Activated T-helper 17 cell treated with anti-CD3 and anti-CD28 coated beads, Interleukin-2, amount 50 U/mL, for 72 hours (primary cell): ENCODE data around the gene CREB3L4. TPM values are rescaled to one million over a fixed set of nuclear protein-coding genes. Genes with fewer than 3 reads are reported as not detected.

Experiments used
- ATAC-seq: fragments of 150-1000 bp; cut with Tn5 transposase; replicated peaks from 2 replicates; pipeline ENCODE4 v1.10.0; 2021; ENCODE audit warnings: mild to moderate bottlenecking, moderate library complexity
- H3K27ac Mint-ChIP-seq: one replicate; pipeline ENCODE4 v1.8.0; 2022; ENCODE audit warnings: mixed read lengths
- H3K27me3 Mint-ChIP-seq: one replicate; pipeline ENCODE4 v1.8.0; 2022; ENCODE audit warnings: mixed read lengths
- H3K36me3 Mint-ChIP-seq: one replicate; pipeline ENCODE4 v1.8.0; 2022; ENCODE audit warnings: low read depth, mild to moderate bottlenecking, mixed read lengths
- H3K4me1 Mint-ChIP-seq: one replicate; pipeline ENCODE4 v1.8.0; 2022; ENCODE audit warnings: mixed read lengths
- H3K4me3 Mint-ChIP-seq: one replicate; pipeline ENCODE4 v1.8.0; 2022; ENCODE audit warnings: mild to moderate bottlenecking, mixed read lengths
- H3K9me3 Mint-ChIP-seq: one replicate; pipeline ENCODE4 v1.8.0; 2022; ENCODE audit warnings: mixed read lengths
- total RNA-seq, 2 donors: library from RNA; stranded (reverse); gene quantifications; one replicate each; pipeline ENCODE4 v1.2.3, GENCODE V29; 2022

The CREB3L4 gene
- total RNA-seq, 2 donors from 2014 or later = 7.4 to 9.3 TPM

DNA sequence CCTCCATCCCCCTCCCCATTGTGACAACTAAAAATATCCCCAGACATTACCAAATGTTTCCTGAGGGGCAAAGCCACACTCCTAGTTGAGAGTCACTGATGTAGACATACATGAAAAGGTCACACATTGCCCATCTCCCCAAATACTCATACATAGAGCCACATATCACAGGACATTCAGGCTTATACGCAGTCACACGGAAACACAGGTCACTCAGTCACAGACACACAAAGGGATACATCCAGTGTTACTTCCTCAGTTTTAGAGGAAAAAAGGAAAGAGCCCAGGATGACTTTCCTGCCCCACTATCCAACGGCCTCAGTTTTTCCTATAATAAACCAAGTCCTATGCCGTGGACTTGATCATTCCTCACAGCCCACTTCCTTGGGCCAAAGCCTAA lies 6.3 kb upstream of the CREB3L4 start:
- Mint-ChIP-seq H3K4me3 (peak overlapping the region; percentile 99), H3K36me3 (peaks cover 73% of the 10 kb centered on the region), H3K9me3 (no peaks in the 10 kb centered on the region), H3K27me3 (no peaks in the 10 kb centered on the region), H3K4me1 (peaks cover 29% of the 10 kb centered on the region), H3K27ac (peak overlapping the region; percentile 86)
- ATAC-seq = no peak

DNA sequence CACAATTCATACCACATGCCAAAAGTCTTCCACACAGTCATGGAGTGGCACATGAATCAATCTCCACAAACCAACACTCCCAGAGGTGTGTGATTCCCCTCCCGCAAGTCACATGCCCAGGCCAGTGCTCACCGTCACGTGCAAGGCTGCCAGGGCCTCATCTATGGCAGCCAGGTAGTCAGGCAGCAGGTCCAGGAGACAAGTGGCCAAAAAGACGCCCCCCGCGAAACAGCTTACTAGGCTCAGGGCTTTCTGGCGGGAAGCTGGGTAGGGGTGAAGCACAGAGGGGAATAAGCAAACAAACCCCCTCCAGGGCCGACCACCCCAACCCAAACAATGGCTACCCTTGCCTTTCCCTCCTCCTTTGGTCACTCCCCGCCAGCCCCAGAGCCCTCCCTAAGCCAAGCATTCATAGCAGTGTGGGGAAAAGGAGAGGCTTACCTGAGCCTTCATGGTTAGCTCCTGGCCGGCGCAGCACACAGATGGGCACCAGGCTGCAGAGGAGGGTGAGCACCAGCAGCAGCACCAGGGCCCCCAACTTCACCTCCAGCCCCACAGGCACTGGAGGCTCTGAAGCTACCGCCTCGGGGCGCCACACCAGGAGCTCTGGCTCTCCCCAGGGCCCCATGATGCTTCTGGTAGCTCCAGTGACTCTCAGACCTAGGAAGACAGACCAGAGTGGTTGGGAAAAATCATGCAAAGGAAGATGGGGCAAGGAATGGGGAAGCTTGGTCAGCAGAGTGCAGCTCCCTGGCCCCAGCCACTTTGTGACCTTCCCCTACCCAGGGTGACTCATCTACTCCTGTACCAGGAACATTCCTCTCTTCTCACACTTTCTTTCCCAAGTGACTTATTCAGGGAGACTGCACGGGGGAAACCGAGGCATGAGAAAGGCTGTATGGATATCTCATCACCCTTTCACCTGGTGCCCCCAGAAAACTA lies 5.3 kb upstream of the CREB3L4 start:
- H3K4me1 Mint-ChIP-seq = peaks cover 29% of the 10 kb centered on the region
- H3K36me3 Mint-ChIP-seq = peaks cover 71% of the 10 kb centered on the region

DNA sequence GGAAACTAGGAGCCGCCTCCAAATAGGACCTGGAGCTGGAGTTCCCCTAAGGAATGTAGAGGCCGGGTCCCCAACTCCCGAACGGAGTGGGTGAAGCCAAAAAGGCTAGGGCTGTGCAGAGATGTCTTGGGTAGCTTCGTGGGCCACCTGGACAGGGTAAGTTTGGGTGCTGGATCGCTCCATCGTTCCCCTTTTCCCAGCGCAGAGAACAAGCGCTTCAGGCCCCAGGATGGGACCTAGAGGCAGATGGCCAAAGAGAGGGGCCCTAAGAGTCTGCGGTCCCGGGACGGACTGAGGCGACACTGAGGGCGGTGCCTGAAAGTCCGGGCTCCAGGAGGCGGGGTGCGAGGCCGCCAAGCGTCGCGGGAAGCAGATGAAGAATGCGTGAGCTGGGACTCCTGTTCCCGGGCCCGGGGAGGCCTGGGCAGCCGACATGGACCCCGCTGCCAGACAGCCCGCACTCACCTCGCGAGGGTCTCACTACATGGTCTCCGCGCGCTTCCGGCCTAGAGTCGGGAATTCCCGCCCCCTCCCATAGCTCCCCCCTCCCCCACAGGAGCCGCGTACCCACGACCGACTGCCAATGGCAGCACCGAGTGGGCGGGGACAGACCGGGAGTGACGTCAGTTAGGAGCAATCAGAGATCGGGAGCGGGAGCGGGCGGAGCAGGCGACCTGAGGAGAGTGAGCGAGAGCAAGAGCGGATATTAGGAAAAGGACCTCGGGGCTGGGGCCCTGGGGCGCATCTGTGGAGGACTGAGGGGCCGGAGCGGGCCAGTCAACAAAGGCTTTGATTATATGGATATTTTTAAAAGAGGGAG lies 4.5 kb upstream of the CREB3L4 start, which contains the start of gene SLC39A1:
SLC39A1 (minus strand) TSS at position 508 of the 820 bp plus-strand sequence. CDS start 822 bp downstream, outside the sequence.
- H3K27me3 Mint-ChIP-seq = no peaks in the 10 kb centered on the region
- peak; percentile 66 for ATAC-seq
- H3K4me1 Mint-ChIP-seq = peaks cover 35% of the 10 kb centered on the region
- H3K9me3 Mint-ChIP-seq = no peaks in the 10 kb centered on the region
- peaks cover 62% of the 10 kb centered on the region for H3K36me3 Mint-ChIP-seq
- H3K27ac Mint-ChIP-seq = peak within 1 kb of the TSS; percentile 86
- peak within 1 kb of the TSS; percentile 99 for H3K4me3 Mint-ChIP-seq

More for the DNA sequence above, 5.3 kb upstream of the CREB3L4 start:
- ATAC-seq = no peak
- peak overlapping the region; percentile 99 for H3K4me3 Mint-ChIP-seq
- peak overlapping the region; percentile 86 for H3K27ac Mint-ChIP-seq
- no peaks in the 10 kb centered on the region for H3K9me3 Mint-ChIP-seq
- no peaks in the 10 kb centered on the region for H3K27me3 Mint-ChIP-seq

DNA sequence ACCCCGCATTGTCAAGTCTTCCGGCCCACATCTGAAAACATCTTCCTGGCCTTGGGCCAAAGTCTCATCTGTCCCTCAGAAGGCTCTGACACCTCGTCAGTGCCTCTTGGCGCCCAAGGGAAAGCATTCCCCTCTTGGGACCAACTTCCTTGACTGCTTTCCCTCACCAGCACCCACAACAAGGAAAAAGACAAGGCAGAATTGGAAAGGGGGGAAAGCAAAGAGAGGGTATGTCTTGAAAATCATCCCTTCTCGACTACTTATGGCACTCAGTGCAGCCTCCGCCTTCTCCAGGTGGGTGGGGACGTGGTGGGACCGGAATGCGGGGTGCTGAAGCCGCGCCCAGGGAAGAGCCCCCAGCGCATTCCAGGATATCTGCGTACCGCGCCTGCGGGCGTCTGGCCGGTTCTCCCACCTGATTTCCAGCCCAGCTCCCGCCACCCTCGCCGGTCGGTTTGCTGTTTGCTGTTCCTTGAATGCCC lies 3.8 kb upstream of the CREB3L4 start:
- Mint-ChIP-seq H3K9me3 (no peaks in the 10 kb centered on the region), H3K4me3 (peak overlapping the region; percentile 99), H3K36me3 (peaks cover 56% of the 10 kb centered on the region), H3K27me3 (no peaks in the 10 kb centered on the region), H3K4me1 (peaks cover 30% of the 10 kb centered on the region), H3K27ac (peak overlapping the region; percentile 86)
- ATAC-seq = no peak

DNA sequence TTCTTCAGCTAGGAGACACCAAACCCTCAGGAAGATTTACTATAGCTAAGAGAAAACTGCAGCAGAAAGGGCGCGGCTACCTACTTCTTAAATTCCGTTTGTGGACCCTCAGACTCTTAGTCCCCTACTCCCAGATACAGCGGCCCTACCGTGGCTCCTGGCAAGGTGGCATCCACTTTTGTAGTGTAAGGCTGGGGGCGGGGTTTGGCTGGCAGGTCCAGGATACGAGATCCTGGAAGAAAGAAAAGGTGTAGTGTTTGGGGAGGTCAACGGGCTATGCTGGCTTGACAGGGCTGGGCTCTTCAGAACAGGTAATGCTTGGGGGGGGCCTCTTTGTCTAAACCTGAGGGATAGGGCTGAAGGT lies 280 bp downstream of the CREB3L4 start:
- Mint-ChIP-seq H3K27me3 (no peaks in the 10 kb centered on the region), H3K27ac (peak overlapping the region; percentile 94), H3K4me3 (peak overlapping the region; percentile 99), H3K36me3 (peaks cover 15% of the 10 kb centered on the region), H3K9me3 (no peaks in the 10 kb centered on the region), H3K4me1 (peaks cover 24% of the 10 kb centered on the region)
- no peak for ATAC-seq

DNA sequence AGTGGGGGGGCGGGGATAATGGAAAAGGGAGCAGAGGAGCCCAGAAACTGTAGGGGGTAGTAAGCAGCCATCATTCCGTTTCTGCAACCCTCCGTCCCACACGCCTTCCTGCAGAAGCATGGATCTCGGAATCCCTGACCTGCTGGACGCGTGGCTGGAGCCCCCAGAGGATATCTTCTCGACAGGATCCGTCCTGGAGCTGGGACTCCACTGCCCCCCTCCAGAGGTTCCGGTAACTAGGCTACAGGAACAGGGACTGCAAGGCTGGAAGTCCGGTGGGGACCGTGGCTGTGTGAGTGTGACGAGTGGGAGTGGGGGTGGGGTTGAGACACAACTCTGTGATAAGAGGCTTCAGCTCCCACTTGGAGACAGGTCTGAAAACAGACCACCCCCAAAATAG lies 706 bp downstream of the CREB3L4 start:
- H3K36me3 Mint-ChIP-seq = peaks cover 18% of the 10 kb centered on the region
- H3K27me3 Mint-ChIP-seq = no peaks in the 10 kb centered on the region
- peaks cover 24% of the 10 kb centered on the region for H3K4me1 Mint-ChIP-seq
- peak overlapping the region; percentile 99 for H3K4me3 Mint-ChIP-seq
- H3K9me3 Mint-ChIP-seq = no peaks in the 10 kb centered on the region
- peak overlapping the region; percentile 94 for H3K27ac Mint-ChIP-seq
- no peak for ATAC-seq

DNA sequence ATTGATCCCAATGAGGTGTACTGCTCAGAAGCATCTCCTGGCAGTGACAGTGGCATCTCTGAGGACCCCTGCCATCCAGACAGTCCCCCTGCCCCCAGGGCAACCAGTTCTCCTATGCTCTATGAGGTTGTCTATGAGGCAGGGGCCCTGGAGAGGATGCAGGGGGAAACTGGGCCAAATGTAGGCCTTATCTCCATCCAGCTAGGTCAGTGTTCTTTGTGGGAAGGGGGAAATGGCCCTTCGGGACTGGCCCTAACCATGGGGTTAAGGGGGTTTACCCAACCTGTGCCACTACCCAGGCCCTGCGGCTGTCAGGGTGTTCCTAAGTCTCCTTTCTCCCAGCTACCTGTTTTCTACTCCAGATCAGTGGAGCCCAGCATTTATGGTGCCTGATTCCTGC lies 1.3 kb downstream of the CREB3L4 start:
- ATAC-seq = no peak
- H3K27me3 Mint-ChIP-seq = no peaks in the 10 kb centered on the region
- H3K36me3 Mint-ChIP-seq = peaks cover 24% of the 10 kb centered on the region
- H3K9me3 Mint-ChIP-seq = no peaks in the 10 kb centered on the region
- peak overlapping the region; percentile 99 for H3K4me3 Mint-ChIP-seq
- H3K4me1 Mint-ChIP-seq = peaks cover 24% of the 10 kb centered on the region
- no peak overlapping the region for H3K27ac Mint-ChIP-seq

DNA sequence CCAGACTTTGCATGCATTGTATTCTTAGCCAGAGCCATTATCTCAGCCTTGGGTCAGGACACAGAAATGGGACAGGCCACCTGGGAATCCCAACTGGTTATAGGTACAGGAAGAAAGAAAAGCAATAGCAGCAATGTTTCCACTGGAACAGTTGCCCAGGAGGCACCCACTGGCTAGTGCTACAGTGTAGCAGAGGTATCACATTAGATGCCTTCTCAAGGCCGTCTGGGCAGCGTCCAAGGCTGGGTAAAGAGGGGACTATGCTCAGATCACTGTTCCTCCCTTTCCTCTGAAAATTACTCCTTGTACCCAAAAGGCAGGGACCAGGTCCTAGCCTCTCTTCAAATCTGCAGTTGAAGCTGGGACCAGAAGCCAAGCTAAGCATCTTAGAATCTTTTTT lies 2.6 kb downstream of the CREB3L4 start:
- Mint-ChIP-seq H3K9me3 (no peaks in the 10 kb centered on the region), H3K4me1 (peaks cover 24% of the 10 kb centered on the region), H3K27ac (no peak overlapping the region), H3K27me3 (no peaks in the 10 kb centered on the region), H3K36me3 (peaks cover 38% of the 10 kb centered on the region), H3K4me3 (no peak overlapping the region)
- ATAC-seq = no peak

DNA sequence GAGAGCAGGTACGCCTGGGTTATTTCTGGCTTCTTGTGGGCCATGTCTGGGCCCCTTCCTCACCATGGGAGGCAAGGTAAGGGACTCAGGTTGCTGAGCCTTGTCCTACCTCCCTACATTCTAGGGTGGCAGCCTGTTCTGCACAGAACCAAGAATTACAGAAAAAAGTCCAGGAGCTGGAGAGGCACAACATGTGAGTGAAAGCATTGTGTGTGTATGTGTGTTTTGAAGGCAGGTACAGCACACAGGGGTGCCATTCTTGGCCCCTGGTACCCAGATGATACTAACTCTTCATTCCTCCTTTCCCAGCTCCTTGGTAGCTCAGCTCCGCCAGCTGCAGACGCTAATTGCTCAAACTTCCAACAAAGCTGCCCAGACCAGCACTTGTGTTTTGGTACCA lies 5.4 kb downstream of the CREB3L4 start:
- Mint-ChIP-seq H3K27me3 (no peaks in the 10 kb centered on the region), H3K4me3 (no peak overlapping the region), H3K4me1 (peaks cover 12% of the 10 kb centered on the region), H3K36me3 (peaks cover 48% of the 10 kb centered on the region), H3K9me3 (no peaks in the 10 kb centered on the region), H3K27ac (peak overlapping the region; percentile 52)
- ATAC-seq = no peak

DNA sequence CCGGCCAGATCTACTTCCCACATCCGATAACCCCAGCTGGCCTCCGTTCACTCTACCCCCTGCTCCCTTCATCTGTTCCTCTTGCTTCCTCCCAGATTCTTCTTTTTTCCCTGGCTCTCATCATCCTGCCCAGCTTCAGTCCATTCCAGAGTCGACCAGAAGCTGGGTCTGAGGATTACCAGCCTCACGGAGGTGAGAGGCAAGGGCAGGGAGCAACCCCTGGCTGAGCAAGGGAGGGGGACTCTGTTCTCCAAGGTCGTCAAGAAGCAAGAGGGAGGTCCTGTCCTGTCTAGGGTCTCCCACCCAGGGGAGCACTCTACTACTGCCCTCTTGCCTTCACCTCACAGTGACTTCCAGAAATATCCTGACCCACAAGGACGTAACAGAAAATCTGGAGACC lies 5.8 kb downstream of the CREB3L4 start:
- Mint-ChIP-seq H3K27ac (peak overlapping the region; percentile 52), H3K4me1 (peaks cover 12% of the 10 kb centered on the region), H3K27me3 (no peaks in the 10 kb centered on the region), H3K36me3 (peaks cover 48% of the 10 kb centered on the region), H3K9me3 (no peaks in the 10 kb centered on the region), H3K4me3 (no peak overlapping the region)
- no peak for ATAC-seq

DNA sequence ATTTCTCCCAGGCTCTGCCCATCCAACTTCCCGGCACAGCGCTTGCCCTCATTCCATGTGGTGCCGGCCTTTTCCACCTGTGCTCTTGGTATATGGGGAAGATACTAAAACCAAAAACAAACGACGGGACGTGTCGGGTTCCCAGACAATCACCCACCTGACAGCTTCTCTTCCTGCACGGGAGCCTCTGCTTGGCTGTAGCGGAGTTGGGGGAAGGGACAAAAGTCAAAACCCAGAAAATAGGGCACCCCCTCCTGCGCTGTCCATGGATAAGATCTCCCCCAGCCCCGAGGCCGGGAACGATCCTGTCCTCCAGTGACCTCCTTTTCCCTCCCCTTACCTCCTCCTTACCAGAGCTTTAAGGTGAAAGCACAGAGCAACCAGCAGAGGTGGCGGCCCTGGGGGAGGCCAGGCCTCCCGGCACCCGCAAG lies 9.1 kb downstream of the CREB3L4 start:
- Mint-ChIP-seq H3K4me3 (peak overlapping the region; percentile 98), H3K27me3 (no peaks in the 10 kb centered on the region), H3K36me3 (peaks cover 48% of the 10 kb centered on the region), H3K9me3 (no peaks in the 10 kb centered on the region), H3K4me1 (peaks cover 13% of the 10 kb centered on the region), H3K27ac (peak overlapping the region; percentile 94)
- peak; percentile 8 for ATAC-seq

DNA sequence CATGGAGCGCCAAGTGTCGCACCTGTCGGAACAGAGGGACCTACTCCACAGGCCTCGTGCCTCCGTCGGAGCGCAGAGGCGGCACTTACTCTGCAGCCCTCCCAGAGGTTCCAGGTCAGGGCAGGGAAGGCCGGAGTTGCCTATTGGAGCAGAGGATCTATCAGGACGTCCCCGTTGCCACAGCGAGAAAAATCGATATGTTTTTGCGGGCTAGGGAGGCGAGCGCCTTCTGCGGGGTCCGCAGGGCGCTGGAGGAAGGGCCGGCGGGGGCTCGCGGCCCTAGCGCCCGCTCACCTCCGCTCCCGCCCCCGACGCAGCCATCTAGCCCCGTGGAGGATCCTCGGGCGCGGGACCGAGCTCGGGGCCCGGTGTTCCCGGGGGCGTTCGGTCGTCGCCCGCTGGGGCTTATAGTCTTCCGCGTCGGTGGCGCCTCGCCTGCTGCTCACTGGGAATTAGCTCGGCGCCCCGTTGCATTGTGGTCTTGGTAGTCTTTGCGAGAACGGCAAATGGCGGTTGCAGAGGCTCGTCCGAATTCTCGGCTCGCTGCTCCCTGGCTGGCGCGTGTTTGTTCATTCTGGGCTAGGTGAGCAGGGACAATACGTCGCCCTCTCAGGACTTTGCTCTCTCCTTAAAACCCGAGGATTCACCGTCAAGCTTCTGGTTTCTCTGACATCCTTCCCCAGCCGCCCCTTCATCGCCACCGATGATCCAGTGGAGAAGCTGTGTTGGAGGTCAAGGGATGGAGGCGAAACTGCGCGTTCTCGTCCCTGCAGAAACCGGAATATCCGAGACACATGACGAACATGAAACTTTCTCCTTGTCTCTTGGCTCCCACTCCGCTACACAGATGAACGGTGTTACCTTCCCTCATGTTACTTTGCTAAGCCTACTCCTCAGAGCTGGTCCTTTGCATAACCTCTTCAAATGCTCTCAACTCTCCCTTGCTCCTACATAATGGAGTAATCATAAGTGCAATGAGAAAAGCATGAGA lies 9.8 kb downstream of the CREB3L4 start, which contains the start of gene JTB:
JTB (minus strand) TSS at position 425 of the 991 bp plus-strand sequence; CDS start at position 3, 422 bp downstream.
- Mint-ChIP-seq H3K27ac (peak within 1 kb of the TSS; percentile 94), H3K4me1 (peaks cover 13% of the 10 kb centered on the region), H3K4me3 (peak within 1 kb of the TSS; percentile 98), H3K36me3 (peaks cover 48% of the 10 kb centered on the region), H3K9me3 (no peaks in the 10 kb centered on the region), H3K27me3 (no peaks in the 10 kb centered on the region)
- ATAC-seq = peak; percentile 94

DNA sequence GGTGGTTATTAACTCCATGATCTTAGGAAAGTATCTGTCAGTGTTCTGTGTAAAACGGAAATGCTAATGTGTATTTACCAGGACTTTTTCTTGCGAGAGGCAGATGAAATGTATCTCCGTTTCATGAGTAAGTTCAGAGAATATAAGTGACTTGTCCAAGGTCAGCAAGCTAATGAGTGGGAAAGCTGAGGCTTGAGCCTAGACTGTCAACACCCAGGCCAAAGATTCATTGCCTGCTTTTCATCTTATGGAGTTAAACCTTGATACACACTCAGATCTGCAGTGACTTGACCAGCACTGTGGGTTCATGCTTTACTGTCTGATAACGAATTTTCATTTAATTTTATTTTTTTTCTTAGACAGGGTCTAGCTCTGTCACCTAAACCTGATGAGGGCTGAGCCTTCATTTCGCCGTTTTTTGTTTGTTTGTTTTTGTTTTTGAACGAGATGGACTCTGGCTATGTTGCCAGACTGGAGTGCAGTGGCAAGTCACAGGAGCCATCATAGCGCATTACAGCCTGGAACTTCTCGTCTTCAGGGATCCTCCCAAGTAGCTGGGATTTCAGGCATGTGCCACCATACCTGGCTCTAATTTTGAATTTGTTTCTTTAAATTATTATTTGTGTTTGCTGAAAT lies 10.7 kb downstream of the CREB3L4 start:
- Mint-ChIP-seq H3K27me3 (no peaks in the 10 kb centered on the region), H3K4me3 (peak overlapping the region; percentile 98), H3K4me1 (peaks cover 13% of the 10 kb centered on the region), H3K36me3 (peaks cover 43% of the 10 kb centered on the region), H3K27ac (peak overlapping the region; percentile 94), H3K9me3 (no peaks in the 10 kb centered on the region)
- ATAC-seq = peak; percentile 5
